HG03354 (cell line): Measurements from ENCODE around the gene ACADS.
"Not testable (repeated sequence)": the region's sequence is repeated elsewhere in the genome, so short reads cannot be mapped to it uniquely, and the experiment has no call there.

Experiments used
- ATAC-seq: cut with Tn5 transposase; IDR thresholded peaks from one replicate; pipeline ENCODE4 v1.9.1; 2021; ENCODE audit warnings: mild to moderate bottlenecking; ENCODE audit not compliant: unreplicated experiment, poor library complexity, severe bottlenecking

Gene ACADS

GRCh38 chr12:120721866-120722265 is 3.8 kb upstream of the ACADS start:
- ATAC-seq, result no peak

GRCh38 chr12:120722784-120723183 is 2.8 kb upstream of the ACADS start:
- no peak for ATAC-seq

GRCh38 chr12:120724720-120725119 is 906 bp upstream of the ACADS start:
- no peak for ATAC-seq

GRCh38 chr12:120725151-120725658 is 421 bp upstream of the ACADS start:
- peak; percentile 10 for ATAC-seq

- ATAC-seq, result no peak
Observed at GRCh38 chr12:120726510-120726793, 826 bp downstream of the ACADS start.

GRCh38 chr12:120726961-120727360 is 1.3 kb downstream of the ACADS start:
- no peak for ATAC-seq

GRCh38 chr12:120732198-120732597 is 6.6 kb downstream of the ACADS start:
- ATAC-seq, result not testable (repeated sequence)

- ATAC-seq, result no peak
Observed at GRCh38 chr12:120733574-120733973, 7.9 kb downstream of the ACADS start.

GRCh38 chr12:120734210-120734609 is 8.6 kb downstream of the ACADS start:
- no peak for ATAC-seq

GRCh38 chr12:120735181-120735580 is 9.6 kb downstream of the ACADS start:
- no peak for ATAC-seq

GRCh38 chr12:120736404-120737331 is 11.0 kb downstream of the ACADS start:
- ATAC-seq, result no peak

GRCh38 chr12:120737557-120738251 is 12.1 kb downstream of the ACADS start:
- ATAC-seq, result no peak

GRCh38 chr12:120738252-120739030 is 12.8 kb downstream of the ACADS start:
- ATAC-seq, result no peak

- ATAC-seq, result no peak
Observed at GRCh38 chr12:120739031-120739762, 13.6 kb downstream of the ACADS start.

- ATAC-seq, result no peak
Observed at GRCh38 chr12:120739821-120740613, 14.4 kb downstream of the ACADS start.

GRCh38 chr12:120740871-120741270 is 15.2 kb downstream of the ACADS start:
- no peak for ATAC-seq

GRCh38 chr12:120741476-120742421 is 16.1 kb downstream of the ACADS start:
- no peak for ATAC-seq
